Caki2 (cell line): ENCODE results near the gene EPB41L4A. TPM values are rescaled to one million over a fixed set of nuclear protein-coding genes. Genes with fewer than 3 reads are reported as not detected.

ENCODE experiments used
- DNase-seq: peaks from one replicate; pipeline ENCODE4 v3.0.0-alpha.2; 2015; ENCODE audit warnings: low read depth
- in situ Hi-C: cut with HindIII; loops from 2 replicates; pipeline ENCODE4 v1.10.0; 2016; ENCODE audit warnings: low sequenced_read_pairs, low pct_unique_long_range_greater_than_20kb, mixed read lengths
- total RNA-seq: library from RNA; depleted of rRNA; stranded (reverse); fragments of >200 nt; shearing (Covaris generic); gene quantifications from 2 replicates; pipeline ENCODE4 v1.2.3, GENCODE V29; 2014; ENCODE audit warnings: low replicate concordance

EPB41L4A gene
- total RNA-seq, 1 experiment from 2014 or later, result 20.7 TPM

GRCh38 chr5:112283943-112284929 lies 134.8 kb downstream of the EPB41L4A start:
- DNase-seq, result no peak
- in situ Hi-C loops, result no loop called here

- no peak for DNase-seq
- in situ Hi-C loops, result no loop called here
These were observed 136.0 kb downstream of the EPB41L4A start for GRCh38 chr5:112283034-112283582.

GRCh38 chr5:112279082-112279481 lies 140.0 kb downstream of the EPB41L4A start:
- DNase-seq, result no peak
- in situ Hi-C loops, result no loop called here

- no peak for DNase-seq
- in situ Hi-C loops, result no loop called here
These were observed 142.1 kb downstream of the EPB41L4A start for GRCh38 chr5:112276991-112277390.

- no peak for DNase-seq
- in situ Hi-C loops, result no loop called here
These were observed 143.4 kb downstream of the EPB41L4A start for GRCh38 chr5:112275671-112276070.

- in situ Hi-C loops, result no loop called here
- DNase-seq, result no peak
These were observed 148.5 kb downstream of the EPB41L4A start for GRCh38 chr5:112270299-112271293.

GRCh38 chr5:112267231-112267630 lies 151.8 kb downstream of the EPB41L4A start:
- in situ Hi-C loops, result no loop called here
- DNase-seq, result no peak

- in situ Hi-C loops, result no loop called here
- no peak for DNase-seq
These were observed 154.4 kb downstream of the EPB41L4A start for GRCh38 chr5:112264666-112265065.

GRCh38 chr5:112264151-112264550 lies 154.9 kb downstream of the EPB41L4A start:
- no peak for DNase-seq
- in situ Hi-C loops, result no loop called here

GRCh38 chr5:112263469-112263868 lies 155.6 kb downstream of the EPB41L4A start:
- DNase-seq, result no peak
- in situ Hi-C loops, result no loop called here

GRCh38 chr5:112258571-112258970 lies 160.5 kb downstream of the EPB41L4A start:
- in situ Hi-C loops, result no loop called here
- no peak for DNase-seq

- no peak for DNase-seq
- in situ Hi-C loops, result no loop called here
These were observed 161.1 kb downstream of the EPB41L4A start for GRCh38 chr5:112257976-112258375.

- in situ Hi-C loops, result no loop called here
- DNase-seq, result no peak
These were observed 162.1 kb downstream of the EPB41L4A start for GRCh38 chr5:112257005-112257404.

GRCh38 chr5:112254303-112254702 lies 164.8 kb downstream of the EPB41L4A start:
- in situ Hi-C loops, result no loop called here
- DNase-seq, result no peak

- in situ Hi-C loops, result no loop called here
- no peak for DNase-seq
These were observed 165.4 kb downstream of the EPB41L4A start for GRCh38 chr5:112253478-112254250.

- no peak for DNase-seq
- in situ Hi-C loops, result no loop called here
These were observed 168.5 kb downstream of the EPB41L4A start for GRCh38 chr5:112250551-112250950.

- in situ Hi-C loops, result no loop called here
- no peak for DNase-seq
These were observed 170.5 kb downstream of the EPB41L4A start for GRCh38 chr5:112248623-112249022.

- no peak for DNase-seq
- in situ Hi-C loops, result no loop called here
These were observed 171.1 kb downstream of the EPB41L4A start for GRCh38 chr5:112247960-112248359.
